ENCODE measurements around the gene MOB3A. TPM values are rescaled to one million over a fixed set of nuclear protein-coding genes. Genes with fewer than 3 reads are reported as not detected.

The MOB3A gene
- total and polyA plus RNA-seq, 4 donors, result 12.5 to 43.6 (median 28.3) TPM

DNA sequence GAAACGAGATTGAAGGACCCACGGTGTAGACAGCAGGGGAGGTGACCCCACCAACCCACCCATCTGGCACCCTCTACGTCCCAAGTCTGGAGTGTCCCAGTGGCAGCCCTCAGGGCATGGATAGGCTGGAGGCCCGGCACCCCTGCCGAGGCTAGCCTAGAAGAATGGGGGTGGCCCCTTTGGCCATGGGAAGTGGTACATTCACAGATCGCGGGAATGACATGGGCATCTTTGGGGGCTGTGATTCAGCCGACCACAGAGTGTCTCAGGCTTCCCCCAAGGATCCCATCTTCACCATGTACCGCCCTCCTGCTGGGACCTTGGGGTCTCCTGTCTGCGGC lies 33.8 kb downstream of the MOB3A start:
- Histone ChIP-seq H3K4me1 (ENCODE audit: control insufficient read depth in 1 of 2, insufficient read depth in 2 of 2, low read length in 2 of 2) (no peaks in the 10 kb centered on the region), H3K9me3 (ENCODE audit: control insufficient read depth, low read length) (no peaks in the 10 kb centered on the region), H3K36me3 (ENCODE audit: control insufficient read depth in 1 of 2, insufficient read depth in 2 of 2, low read length in 1 of 2) (no peaks in the 10 kb centered on the region), H3K27me3 (ENCODE audit: control insufficient read depth in 1 of 2, insufficient read depth in 2 of 2, low read length in 1 of 2) (no peaks in the 10 kb centered on the region), H3K4me3 (ENCODE audit: low read length in 2 of 2) (no peak overlapping the region), H3K27ac (ENCODE audit: low read depth in 1 of 2, low read length in 2 of 2) (no peak overlapping the region)
- intact Hi-C loops (cut with DNase I), result loop anchor here in 1 of 2 donors (10.0 kb wide), 1 partner anchor 128 kb away; no protein-coding TSS in a partner anchor
- WGBS, 2 donors, result 67 to 69% methylated on average over 9 to 10 of the region's 10 CpGs
- no peak for ATAC-seq (ENCODE audit: low FRiP score)
- no peak for DNase-seq

DNA sequence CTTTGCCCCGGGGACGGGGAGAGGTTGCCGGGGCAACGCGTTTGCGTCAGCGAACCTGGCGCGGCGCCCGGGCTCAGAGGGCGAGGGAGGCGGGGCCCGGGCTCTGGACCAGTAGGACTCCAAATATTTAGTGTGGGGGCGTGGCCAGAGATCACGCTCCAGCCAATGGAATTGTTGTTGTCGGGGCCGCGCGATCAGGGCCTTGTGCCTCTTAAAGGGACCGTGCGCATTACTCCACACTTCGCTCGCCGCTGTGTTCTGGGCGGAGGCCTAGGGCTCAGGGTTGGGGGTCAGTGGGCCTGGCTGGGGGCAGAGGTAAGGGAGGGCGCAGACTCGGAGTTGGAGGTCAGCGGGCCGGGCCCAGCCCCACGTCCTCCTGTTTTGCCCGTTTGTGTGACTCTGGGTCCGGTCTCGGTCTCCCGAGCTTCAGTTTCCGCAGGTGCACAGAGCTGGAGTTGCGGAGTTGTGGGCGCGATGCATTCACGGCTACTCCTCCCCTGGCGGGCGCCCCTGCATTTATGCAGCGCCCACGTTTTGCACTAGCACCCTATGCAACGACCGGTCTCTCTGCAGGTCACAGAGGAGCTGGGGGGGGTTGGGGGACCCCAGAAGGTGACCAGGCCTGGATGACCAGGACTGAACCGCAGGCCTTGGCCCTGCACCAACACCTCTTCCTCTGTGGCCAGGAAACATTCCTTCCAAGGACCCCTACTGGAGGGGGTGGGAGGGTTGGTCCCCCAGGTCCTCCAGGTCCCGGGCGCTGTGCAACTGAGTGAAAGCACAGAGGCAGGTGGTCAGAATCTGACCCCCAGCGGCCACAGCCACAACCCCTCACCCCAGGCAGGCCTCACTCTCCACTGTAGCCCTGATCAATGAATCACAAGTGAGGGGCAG lies 34.4 kb downstream of the MOB3A start:
- Histone ChIP-seq H3K9me3 (ENCODE audit: control insufficient read depth, low read length) (no peaks in the 10 kb centered on the region), H3K4me1 (ENCODE audit: control insufficient read depth in 1 of 2, insufficient read depth in 2 of 2, low read length in 2 of 2) (no peaks in the 10 kb centered on the region), H3K4me3 (ENCODE audit: low read length in 2 of 2) (peak overlapping the region; percentile 8 to 69), H3K27me3 (ENCODE audit: control insufficient read depth in 1 of 2, insufficient read depth in 2 of 2, low read length in 1 of 2) (no peaks in the 10 kb centered on the region), H3K27ac (ENCODE audit: low read depth in 1 of 2, low read length in 2 of 2) (peak overlapping the region in 1 of 2 donors; percentile 92), H3K36me3 (ENCODE audit: control insufficient read depth in 1 of 2, insufficient read depth in 2 of 2, low read length in 1 of 2) (no peaks in the 10 kb centered on the region)
- intact Hi-C loops (cut with DNase I), result loop anchor here in 1 of 2 donors (10.0 kb wide), 1 partner anchor 127 kb away; no protein-coding TSS in a partner anchor
- ATAC-seq (ENCODE audit: low FRiP score) (peak; percentile 92), DNase-seq (peak; percentile 99)
- WGBS, 2 donors, result 3% methylated on average over 49 to 50 of the region's 50 CpGs

DNA sequence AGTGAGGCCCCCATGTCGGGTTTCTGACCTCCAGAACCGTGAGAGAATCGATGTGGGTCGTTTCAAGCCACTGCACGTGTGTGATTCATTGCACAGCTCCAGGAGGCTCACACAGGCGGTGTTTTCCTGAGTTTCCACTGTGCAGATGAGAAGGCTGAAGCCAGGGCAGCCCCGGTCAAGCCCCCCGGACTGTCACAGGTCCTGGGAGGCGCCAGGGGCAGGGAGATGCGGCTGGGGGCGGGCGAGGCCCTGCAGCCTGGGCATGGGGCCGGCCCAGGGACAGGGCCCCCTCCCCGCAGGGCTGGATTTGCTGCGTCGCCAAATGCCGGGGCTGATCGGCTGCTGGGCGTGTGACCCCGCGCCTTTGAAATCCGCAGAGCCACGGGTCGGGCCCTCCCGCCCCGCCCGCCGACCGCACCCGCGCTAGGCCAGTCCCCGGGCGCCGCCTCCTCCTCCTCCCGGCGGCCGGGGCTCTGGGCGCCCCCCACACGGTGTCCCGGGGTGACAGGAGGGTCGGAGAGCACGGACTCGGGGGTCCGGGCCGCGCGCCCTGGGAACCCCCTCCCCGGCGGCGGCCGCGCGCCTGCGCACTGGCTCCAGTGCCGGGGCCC lies 35.1 kb downstream of the MOB3A start:
- no peaks in the 10 kb centered on the region for H3K27me3 ChIP-seq (ENCODE audit: control insufficient read depth in 1 of 2, insufficient read depth in 2 of 2, low read length in 1 of 2)
- DNase-seq (peak; percentile 84 to 88), ATAC-seq (ENCODE audit: low FRiP score) (peak; percentile 73)
- H3K9me3 ChIP-seq (ENCODE audit: control insufficient read depth, low read length), result no peaks in the 10 kb centered on the region
- WGBS, 2 donors, result 0 to 1% methylated on average over 38 to 55 of the region's 55 CpGs
- intact Hi-C loops (cut with DNase I), result loop anchor here in 1 of 2 donors (10.0 kb wide), 1 partner anchor 126 kb away; no protein-coding TSS in a partner anchor
- no peaks in the 10 kb centered on the region for H3K4me1 ChIP-seq (ENCODE audit: control insufficient read depth in 1 of 2, insufficient read depth in 2 of 2, low read length in 2 of 2)
- H3K36me3 ChIP-seq (ENCODE audit: control insufficient read depth in 1 of 2, insufficient read depth in 2 of 2, low read length in 1 of 2), result no peaks in the 10 kb centered on the region
- H3K27ac ChIP-seq (ENCODE audit: low read depth in 1 of 2, low read length in 2 of 2), result peak overlapping the region; percentile 62 to 92
- H3K4me3 ChIP-seq (ENCODE audit: low read length in 2 of 2), result peak overlapping the region; percentile 63 to 69

DNA sequence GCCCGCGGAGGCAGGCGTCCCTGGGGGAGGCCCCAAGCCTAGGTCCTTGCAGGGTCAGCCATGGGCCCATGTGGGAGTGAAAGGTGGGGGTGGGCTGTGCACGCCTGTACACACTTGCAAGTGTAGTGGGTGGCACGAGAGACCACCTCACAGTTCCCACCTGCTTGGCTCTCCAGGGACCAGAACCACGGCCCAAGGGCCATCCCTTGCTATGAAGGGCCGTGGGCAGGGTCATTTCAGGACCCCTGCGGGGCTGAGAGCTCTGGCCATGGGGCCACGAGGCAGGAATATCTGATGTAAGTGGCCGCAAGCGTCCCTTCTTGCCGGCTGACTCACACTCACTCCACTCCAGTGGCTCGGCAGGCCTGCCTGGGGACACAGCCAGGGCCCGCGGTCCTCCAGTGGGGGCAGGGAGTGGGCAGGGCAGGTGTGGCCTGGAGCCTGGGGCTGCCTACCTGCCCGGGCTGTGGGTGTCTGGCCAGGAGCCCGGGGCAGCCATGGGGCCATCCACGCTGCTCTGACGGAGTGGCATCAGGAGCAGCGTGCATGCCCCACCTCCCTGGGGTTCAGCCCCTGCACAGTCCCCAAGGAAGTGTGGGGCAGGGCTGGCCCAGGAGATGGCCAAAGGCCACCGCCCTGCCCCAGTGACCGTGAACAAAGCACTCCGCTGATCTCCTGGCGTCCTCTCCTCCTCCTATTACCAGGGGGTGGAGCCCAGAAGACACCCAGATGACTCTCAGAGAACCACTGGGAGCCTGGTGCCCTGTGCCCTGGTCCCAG lies 36.5 kb downstream of the MOB3A start:
- H3K9me3 ChIP-seq (ENCODE audit: control insufficient read depth, low read length), result no peaks in the 10 kb centered on the region
- peak; percentile 80 to 91 for DNase-seq
- WGBS, 2 donors, result 29 to 30% methylated on average over 24 of the region's 24 CpGs
- H3K4me3 ChIP-seq (ENCODE audit: low read length in 2 of 2), result no peak overlapping the region
- H3K4me1 ChIP-seq (ENCODE audit: control insufficient read depth in 1 of 2, insufficient read depth in 2 of 2, low read length in 2 of 2), result no peaks in the 10 kb centered on the region
- no peaks in the 10 kb centered on the region for H3K36me3 ChIP-seq (ENCODE audit: control insufficient read depth in 1 of 2, insufficient read depth in 2 of 2, low read length in 1 of 2)
- peak; percentile 36 for ATAC-seq (ENCODE audit: low FRiP score)
- no peaks in the 10 kb centered on the region for H3K27me3 ChIP-seq (ENCODE audit: control insufficient read depth in 1 of 2, insufficient read depth in 2 of 2, low read length in 1 of 2)
- peak overlapping the region in 1 of 2 donors; percentile 92 for H3K27ac ChIP-seq (ENCODE audit: low read depth in 1 of 2, low read length in 2 of 2)
- intact Hi-C loops (cut with DNase I), result loop anchor here in 1 of 2 donors (10.0 kb wide), 1 partner anchor 125 kb away; no protein-coding TSS in a partner anchor

DNA sequence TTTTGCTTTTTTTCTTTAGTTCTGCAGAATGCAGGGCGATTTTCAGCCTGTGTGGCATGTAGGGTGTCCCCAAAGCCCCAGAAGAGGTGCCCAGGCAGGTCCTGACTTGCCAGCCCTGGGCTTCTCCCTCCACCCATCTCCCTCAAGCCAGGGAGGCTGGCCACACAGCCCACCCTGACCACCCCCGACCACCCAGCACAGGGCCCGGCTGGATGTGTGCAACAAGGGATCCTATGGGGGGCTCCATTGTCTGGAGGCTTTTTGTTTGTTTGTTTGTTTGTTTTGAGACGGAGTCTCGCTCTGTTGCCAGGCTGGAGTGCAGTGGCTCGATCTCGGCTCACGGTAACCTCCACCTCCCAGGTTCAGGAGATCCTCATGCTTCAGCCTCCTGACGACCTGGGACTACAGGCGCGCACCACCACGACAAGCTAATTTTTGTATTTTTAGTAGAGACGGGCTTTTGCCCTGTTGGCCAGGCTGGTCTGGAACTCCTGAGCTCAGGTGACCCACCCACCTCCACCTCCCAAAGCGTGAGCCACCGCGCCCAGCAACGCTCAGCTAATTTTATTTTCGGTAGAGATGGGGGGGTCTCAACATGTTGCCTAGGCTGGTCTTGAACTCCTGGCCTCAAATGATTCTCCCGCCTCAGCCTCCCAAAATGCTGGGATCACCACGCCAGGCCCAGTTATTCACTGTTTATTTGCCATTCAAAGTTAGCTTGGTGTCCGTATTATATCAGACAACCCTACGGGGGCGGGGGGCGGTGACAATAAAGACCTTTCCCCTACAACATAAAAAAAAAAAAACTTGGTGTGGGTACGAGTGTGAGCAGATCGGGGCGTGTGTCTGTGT lies 37.3 kb downstream of the MOB3A start:
- Histone ChIP-seq H3K36me3 (ENCODE audit: control insufficient read depth in 1 of 2, insufficient read depth in 2 of 2, low read length in 1 of 2) (no peaks in the 10 kb centered on the region), H3K4me3 (ENCODE audit: low read length in 2 of 2) (no peak overlapping the region), H3K4me1 (ENCODE audit: control insufficient read depth in 1 of 2, insufficient read depth in 2 of 2, low read length in 2 of 2) (no peaks in the 10 kb centered on the region), H3K27ac (ENCODE audit: low read depth in 1 of 2, low read length in 2 of 2) (peak overlapping the region in 1 of 2 donors; percentile 92), H3K27me3 (ENCODE audit: control insufficient read depth in 1 of 2, insufficient read depth in 2 of 2, low read length in 1 of 2) (no peaks in the 10 kb centered on the region), H3K9me3 (ENCODE audit: control insufficient read depth, low read length) (no peaks in the 10 kb centered on the region)
- WGBS, 2 donors, result 91% methylated on average over 27 of the region's 27 CpGs
- no peak for ATAC-seq (ENCODE audit: low FRiP score)
- no peak for DNase-seq
- intact Hi-C loops (cut with DNase I), result no loop called here

DNA sequence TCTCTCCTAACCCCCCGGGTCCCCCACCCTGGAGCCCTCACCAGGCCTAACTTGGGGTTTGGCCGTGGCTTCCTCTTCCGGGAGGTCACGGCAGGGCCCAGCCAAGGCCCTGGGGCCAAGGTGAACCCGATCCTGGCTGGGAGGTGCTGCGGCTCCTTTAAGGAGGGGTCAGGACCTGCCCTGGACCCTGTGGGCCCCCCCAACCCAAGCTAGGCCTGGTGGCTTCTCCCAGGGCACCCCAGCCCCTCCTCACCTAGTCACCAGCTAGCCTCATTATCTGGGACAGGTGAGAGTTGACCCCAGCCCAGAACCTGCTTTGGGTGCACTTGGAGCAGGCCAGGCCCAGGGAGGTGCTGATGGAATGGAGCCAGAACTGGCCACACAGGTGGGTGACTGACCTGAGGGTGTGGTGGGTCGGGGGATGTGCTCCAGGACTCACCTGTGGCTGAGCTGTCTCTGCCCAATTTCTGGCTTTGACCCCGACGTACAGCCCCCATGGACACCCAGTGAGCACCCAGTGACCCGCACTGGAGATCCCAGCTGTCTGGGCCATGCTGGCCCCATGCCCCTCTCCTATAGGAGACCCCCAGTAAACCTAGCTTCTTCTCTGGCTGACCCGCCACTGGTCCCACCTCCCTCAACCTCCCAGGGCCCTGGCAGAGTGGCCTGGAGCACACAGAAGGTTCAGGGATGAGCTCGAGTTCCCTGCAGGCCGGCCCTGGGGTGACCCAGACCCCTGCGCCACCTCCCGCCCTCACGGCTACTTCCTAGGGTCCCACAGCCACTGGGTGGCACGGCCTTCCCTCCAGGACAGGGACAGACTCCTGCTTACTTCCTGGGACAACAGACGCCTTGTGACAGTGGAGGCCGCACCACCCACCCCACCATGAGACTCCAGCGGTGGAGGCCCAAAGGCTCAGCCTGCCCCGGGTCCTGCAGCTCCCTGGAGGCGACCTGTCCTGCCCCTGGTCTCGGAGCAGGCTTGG lies 38.3 kb downstream of the MOB3A start:
- DNase-seq (no peak), ATAC-seq (ENCODE audit: low FRiP score) (no peak)
- WGBS, 2 donors, result 91 to 93% methylated on average over 22 to 23 of the region's 23 CpGs
- no peak overlapping the region for H3K27ac ChIP-seq (ENCODE audit: low read depth in 1 of 2, low read length in 2 of 2)
- no peaks in the 10 kb centered on the region for H3K4me1 ChIP-seq (ENCODE audit: control insufficient read depth in 1 of 2, insufficient read depth in 2 of 2, low read length in 2 of 2)
- H3K9me3 ChIP-seq (ENCODE audit: control insufficient read depth, low read length), result no peaks in the 10 kb centered on the region
- no peaks in the 10 kb centered on the region for H3K27me3 ChIP-seq (ENCODE audit: control insufficient read depth in 1 of 2, insufficient read depth in 2 of 2, low read length in 1 of 2)
- H3K36me3 ChIP-seq (ENCODE audit: control insufficient read depth in 1 of 2, insufficient read depth in 2 of 2, low read length in 1 of 2), result no peaks in the 10 kb centered on the region
- intact Hi-C loops (cut with DNase I), result no loop called here
- H3K4me3 ChIP-seq (ENCODE audit: low read length in 2 of 2), result no peak overlapping the region

DNA sequence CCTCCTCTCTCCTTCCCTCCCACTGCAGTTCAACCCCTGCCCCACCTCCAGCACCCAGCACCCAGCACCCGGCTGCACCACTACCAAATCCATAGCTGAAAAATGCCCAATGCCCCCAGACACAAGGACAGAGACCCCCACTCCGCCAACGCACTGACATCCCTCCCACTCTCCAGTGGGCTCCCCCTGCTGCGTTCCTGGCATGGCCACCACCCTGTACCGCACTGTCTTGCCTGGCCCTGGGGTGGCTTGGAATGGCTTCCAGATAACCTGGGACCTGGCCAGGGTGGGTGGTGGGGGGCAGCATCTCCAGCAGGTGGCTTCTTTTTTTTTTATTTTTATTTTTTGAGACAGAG lies 39.3 kb downstream of the MOB3A start:
- Histone ChIP-seq H3K27me3 (ENCODE audit: control insufficient read depth in 1 of 2, insufficient read depth in 2 of 2, low read length in 1 of 2) (no peaks in the 10 kb centered on the region), H3K36me3 (ENCODE audit: control insufficient read depth in 1 of 2, insufficient read depth in 2 of 2, low read length in 1 of 2) (no peaks in the 10 kb centered on the region), H3K4me3 (ENCODE audit: low read length in 2 of 2) (no peak overlapping the region), H3K4me1 (ENCODE audit: control insufficient read depth in 1 of 2, insufficient read depth in 2 of 2, low read length in 2 of 2) (no peaks in the 10 kb centered on the region), H3K9me3 (ENCODE audit: control insufficient read depth, low read length) (no peaks in the 10 kb centered on the region), H3K27ac (ENCODE audit: low read depth in 1 of 2, low read length in 2 of 2) (no peak overlapping the region)
- intact Hi-C loops (cut with DNase I), result no loop called here
- ATAC-seq (ENCODE audit: low FRiP score), result no peak
- no peak for DNase-seq
- 65 to 70% methylated on average over 5 of the region's 5 CpGs for WGBS, 2 donors
